Activated T-cell treated with anti-CD3 and anti-CD28 coated beads for 48 hours (primary cell): Measurements from ENCODE around the gene KRT82.

ENCODE experiments used
- DNase-seq: peaks from one replicate; pipeline ENCODE4 v3.0.0-alpha.2; 2020; ENCODE audit warnings: low read depth

The KRT82 gene

DNA sequence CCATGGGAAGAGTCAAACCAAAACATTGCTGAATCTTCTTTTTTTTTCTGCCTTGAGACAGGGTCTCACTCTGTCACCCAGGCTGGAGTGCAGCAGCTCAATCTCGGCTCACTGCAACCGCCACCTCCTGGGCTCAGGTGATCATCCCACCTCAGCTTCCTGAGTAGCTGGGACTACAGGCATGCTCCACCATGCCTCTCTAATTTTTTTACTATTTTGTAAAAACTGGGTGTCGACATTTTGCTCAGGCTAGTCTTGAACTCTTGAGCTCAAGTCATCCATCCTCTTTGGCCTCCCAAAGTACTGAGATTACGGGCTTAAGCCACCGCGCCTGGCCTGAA is 29.5 kb upstream of the KRT82 start:
- no peak for DNase-seq

DNA sequence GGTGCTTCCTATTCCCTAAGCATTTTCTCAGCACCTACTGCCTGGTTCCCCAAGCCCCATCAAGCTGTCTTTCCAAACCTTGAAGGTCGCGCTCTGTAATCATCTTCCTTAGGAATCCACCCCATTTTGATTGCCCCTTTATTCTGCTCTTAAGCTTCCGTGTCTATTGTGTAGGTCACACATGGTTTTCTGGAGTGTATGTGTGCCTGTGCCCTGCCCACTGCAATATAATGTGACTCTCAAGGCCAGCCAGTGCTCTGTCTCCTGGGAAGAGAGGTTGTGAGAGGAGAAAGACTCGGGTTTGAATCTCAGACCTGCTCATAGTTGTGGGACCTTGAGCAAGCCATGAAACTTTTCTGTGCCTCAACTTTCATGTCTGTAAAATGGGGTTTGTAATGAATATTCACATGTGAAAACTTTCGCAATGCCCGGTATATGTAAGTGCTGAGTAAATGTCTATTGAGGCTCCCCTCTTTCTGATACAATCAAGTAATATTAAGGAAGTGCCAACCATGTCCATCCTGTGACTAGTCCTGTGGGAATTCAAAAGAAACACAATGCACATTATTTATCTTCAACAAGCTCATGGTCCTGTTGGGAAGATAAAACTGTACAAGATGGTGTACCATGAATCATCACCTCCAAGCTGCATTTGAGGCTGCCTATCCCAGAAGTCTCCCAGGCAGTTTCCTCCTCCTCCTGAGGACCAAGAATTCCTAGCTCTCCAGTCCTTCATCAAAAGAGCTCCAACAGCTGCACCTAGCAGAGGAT is 28.8 kb upstream of the KRT82 start:
- DNase-seq = no peak

DNA sequence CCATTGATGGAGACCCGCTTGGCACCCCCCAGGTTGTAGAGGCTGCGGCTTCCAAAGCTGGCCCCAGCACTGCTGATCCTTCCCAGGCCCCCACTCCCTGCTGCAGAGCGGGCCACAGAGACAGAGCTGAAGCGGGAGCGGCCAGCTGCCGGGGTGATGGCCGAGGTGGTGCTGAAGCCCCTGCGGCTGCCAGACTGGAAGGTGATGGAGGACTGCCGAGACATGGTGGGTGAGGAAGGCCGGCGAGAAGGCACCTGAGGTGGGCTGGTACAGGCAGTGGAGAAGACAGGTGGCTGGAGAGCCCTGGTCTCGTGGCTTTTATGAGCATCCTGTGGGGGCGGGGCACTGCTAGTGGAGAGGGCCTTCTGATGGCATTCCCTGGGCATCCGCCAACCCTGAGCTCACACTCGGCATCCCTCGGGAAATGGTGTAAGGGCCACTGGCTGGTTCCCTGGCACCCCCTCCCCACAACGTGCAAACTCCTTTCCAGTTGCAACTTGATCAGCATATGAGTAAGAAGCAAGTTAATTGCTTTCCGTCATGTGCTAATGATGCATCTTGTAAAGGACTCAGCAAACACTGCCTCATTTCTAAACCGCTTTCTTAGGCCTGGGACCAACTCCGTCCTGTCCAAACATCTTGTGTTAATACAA is 28.1 kb upstream of the KRT82 start, which contains the start of gene KRT75:
KRT75 (minus strand) TSS at position 291 of the 653 bp plus-strand sequence; CDS start at position 224, 67 bp downstream.
- DNase-seq = no peak

DNA sequence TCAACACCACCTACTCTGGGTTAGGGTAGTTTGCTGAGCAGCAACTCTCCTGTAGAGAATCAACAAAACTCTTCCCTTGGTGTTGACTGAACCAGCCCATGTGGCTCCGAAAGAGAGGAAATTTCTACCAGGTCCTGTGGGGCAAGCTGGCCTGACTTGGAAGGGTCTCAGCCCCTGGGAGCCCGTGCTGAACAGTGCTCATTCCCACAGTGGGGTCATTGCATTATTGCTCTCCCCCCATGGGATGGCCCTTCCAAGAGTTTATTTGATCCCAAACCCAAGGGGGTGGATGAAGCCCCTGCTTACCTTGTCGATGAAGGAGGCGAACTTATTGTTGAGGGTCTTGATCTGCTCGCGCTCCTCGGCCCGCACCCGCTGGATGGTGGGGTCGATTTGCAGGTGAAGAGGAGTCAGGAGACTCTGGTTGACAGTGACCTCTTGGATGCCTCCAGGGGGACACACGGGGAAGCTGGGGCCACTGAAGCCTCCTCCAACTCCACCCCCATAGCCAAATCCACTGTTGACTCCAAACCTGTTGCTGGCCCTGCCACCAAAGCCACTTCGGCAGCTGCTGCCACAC is 27.5 kb upstream of the KRT82 start:
- DNase-seq = no peak

DNA sequence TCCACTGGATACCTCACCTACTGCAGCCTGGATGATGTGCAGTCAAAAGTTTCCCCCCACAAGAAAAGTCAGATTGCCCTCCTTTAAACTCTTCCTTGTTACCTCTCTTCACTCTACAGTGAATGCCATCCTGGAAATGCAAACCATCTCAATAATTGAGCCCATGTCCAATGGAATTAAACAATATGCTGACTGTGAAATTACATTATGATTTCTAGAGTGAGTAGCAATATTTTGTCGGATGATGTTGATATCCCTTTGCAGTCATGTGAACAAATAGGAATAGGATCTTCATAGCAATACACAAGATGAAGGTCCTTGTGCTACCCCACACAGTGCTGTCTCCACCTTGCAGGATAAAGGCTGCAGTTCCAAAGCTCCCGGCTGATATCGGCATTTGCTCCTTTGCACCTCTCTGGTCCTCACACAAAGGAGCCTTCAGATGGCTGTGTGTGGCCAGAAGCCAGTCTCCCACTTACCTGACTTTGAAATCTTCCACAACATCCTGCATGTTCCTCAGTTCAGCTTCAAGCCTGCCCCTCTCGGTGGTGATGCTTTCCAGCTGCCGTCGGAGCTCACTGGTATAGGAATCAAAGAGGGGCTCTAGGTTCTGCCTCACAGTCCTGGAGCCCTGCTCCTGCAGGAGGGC is 26.5 kb upstream of the KRT82 start:
- no peak for DNase-seq

DNA sequence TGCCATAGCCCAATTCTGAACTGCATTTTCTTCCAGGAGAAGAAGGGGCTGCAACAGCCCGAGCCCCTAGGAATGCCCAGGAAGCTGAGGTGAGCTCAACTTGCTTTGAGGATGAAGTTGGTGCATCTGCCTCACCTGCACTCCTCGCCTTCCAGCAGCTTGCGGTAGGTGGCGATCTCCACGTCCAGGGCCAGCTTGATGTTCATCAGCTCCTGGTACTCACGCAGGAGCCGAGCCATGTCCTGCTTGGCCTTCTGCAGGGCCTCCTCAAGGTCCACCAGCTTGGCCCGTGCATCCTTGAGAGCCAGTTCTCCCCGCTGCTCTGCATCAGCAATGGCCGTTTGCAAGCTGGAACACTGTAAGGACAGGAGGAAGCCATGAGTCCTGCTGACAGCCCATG is 22.0 kb upstream of the KRT82 start:
- no peak for DNase-seq

DNA sequence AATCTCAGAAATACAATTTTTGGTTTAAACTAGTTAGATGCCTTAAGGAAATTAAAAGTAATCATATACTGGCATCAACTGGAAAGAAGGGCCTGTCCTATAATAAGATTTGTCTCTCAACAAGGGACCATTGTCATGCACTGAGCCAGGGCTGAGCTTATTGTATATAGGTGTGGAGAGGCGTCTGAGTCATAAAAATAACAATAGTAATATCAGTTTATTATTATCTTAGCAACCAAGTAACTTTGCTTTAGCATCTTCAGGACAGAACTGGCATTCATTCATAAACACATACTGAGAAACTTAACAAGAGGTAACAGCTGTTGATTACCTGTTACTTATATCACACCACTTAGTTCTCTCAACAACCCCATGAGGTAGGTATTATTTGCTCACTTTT is 20.9 kb upstream of the KRT82 start:
- no peak for DNase-seq

DNA sequence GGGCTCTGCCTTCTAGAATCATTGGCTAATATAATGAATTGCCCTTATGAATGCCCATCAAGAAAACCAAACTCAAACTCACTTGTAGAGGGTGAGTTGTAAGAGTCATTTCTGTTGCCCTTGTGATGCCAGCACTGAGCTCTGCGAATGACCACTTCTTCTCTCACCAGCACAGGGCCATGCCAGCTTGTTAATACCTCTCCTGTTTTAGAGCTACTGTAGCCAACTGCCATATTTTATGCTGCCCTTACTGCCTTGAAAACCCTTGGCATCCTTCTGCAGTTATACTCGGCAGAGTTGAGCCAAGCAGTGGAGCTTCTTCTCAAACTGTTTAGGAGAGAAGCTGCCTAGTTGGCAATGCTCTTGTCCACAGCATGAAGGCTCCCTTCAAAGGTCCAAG is 19.9 kb upstream of the KRT82 start:
- DNase-seq = no peak

DNA sequence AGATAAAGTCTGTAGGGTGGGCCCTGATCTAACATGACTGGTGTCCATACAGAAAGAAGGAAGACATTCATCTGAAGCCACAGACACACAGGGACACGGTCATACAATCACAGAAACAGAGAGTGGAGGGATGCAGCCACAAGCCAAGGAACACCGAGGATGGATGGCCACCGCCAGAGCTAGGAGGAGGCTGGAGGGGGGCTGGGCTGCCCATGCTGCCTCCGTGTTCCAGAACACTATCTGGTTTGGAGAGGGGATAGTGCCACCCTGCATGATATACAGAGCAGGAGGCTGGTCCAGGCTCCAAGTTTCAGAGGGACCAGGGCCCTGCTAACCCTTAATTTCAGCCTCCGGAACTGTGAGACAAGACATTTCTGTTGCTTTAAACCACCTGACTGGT is 19.3 kb upstream of the KRT82 start:
- DNase-seq = no peak

DNA sequence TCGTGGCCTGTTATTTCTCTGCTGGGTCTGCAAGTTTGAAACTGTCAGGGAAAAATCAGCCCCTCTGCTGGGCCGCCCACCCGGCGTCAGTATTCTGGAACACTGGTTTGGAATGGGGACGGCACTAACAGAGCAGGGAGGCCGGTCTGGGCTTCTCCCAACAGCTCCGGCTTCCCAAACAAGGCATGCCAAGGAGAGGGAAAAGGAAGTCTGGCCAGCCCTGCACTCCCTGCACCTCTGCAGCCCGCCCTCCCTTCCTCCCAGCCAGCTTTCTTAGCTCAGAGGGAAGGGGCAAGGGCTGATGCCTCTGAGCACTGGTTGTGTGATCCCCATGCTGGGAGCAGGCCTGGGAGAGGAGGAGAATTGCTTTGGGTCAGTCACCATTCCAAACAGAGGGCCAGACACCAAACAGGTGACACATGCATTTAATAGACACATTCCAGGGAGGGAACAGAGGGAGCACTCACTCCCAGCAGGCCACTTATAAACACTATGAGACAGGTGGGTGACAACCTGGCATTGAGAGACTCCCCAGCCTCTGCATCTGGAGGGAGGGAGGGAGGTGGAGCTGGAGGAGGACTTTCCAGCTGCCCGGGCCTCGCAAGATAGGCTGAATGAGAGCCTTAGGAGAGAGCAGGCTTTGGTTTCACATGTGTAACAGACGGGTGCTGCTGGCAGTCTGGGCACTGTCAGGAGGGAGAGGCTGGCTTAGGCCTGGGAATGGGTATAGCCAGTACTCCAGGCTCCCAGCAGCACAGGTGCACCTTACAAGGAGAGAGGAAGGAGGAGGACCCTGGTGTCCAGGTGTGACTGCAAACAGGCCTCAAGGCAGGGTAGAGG is 17.7 kb upstream of the KRT82 start:
- DNase-seq = no peak

DNA sequence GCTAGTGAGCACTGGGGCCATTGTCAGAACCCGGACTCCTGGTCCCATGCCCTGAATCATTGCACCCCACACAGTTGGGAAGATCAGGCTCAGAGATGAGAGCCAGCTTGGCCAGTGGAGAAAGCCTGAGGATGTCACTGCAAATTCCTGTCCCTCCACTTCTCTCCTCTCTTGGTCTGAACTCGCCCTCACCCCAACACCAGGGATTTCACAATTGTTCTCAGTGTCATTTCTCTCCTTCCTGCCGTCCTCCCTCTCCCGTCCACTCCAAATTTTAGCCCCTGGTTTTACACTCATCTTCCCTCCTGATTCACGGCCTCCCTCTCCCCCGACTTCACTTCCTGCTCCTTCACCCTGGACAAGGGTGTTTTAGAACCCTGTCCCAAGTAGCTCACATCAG is 16.9 kb upstream of the KRT82 start:
- no peak for DNase-seq

DNA sequence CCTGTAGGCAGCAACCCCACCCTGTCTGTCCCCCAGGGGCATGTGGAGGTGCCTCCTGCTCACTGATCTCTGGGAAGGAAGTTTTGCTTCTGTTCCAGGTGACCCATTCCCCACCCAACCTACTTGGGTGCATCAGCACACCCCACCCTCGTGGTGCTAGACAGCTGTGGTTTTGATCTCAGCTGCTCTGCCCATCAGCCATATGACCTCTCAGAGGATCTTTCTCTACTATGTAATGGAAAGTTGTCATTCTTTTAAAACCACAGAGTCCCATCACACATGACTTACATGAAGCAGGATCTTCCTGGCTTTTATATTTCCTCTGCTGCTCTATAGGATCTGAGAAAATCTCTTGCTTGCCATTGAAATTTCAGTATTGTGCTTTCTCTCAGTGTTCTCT is 13.5 kb upstream of the KRT82 start:
- no peak for DNase-seq

DNA sequence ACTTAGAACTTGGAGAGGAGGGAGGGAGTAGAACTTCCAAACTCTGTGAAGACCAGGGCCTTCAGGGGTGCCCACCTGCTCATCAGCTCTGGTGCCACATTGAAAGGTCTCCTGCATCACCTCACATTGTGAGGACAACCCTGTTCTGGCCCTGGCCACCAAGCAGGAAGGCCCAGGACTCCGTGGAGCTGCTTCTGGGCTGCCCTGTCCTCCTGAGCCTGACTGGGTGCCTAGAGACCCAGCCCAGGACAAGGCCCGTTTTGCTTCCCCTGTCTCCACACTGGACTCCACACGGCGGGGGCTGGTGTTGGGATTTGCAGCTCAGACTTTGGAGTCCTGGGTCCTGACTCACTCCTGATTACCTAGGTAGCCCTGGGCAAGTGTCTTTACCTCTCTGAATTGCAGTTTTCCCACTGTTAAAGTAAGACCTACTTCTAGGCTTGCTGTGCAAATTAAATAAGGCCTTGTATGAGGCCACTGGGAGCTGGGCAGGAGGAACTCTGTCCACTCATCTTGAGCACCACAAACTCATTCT is 12.5 kb upstream of the KRT82 start:
- no peak for DNase-seq

DNA sequence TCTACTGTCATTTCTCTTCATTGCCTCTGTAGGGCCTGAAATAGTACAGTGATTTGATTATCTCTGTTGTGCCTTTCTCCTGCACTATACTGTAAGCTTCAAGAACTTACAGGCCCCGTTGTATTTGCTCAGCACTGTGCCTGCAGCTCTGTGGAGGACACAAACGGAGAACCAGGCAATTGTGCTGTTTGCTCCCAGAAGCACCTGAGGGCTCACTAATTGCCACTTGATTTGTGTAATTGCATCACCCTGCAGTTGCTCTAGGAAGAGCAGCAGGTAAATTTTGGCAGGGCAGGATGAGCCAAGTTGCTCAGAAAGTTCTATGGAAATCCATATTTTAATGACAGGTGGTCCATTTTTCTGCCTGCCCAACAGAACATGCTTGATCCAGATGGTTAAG is 11.6 kb upstream of the KRT82 start:
- no peak for DNase-seq

DNA sequence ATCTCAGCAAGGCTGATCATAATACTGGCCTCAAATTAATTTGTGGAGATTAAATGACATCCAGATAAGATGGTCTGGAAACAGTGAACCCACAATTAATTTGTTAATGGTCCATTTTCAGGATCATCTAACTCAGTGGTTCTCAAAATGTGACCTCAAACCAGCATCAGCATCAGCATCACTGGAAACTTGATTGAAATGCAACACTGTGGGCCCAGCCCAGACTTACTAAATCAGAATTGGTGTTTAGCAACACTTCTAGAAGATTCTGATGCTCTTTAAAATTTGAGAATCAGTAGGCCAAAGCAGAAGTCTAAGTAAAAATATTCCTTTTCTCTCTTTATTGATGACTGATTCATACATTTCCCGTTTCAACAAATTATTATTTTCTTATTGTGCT is 10.7 kb upstream of the KRT82 start:
- DNase-seq = no peak

DNA sequence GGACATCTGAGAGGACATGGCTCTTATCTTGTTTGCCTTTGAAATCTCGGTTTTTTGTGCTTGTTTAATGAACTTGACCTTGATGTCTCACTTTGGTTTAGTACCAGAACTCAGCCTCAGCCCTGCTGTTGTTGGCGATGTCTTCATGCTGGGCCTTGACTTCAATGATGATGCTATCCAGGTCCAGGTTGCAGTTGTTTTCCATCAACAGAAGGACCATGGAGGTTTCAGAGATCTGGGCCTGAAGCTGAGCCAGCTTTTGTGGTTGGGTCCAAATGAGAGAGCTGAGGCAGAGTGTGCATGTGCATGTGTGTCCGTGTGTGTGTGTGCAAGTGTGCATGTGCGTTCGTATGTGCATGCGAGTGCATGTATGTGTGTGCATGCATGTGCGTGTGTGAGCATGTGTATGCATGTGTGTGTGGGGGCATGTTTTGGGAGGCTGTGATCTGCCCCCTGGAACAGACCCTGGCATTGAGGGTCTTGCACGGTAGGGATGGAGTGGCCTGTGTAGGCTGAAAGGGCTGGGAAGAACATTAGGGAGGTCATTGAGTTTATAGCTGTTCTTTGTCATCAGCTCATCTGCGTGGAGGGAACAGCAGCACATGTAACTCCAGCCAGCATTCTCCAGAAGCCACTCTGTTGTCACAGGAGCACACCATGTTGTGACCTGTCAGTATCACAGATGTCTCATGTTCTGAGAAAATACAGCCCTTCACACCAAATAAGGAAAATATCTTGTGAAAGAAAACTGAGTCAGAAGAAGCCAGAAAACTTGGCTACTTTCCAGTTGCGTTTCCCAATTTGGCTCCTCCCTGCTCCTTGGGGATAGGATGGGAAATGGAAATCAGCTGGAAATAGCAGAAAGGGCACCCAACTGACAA is 10.0 kb upstream of the KRT82 start:
- no peak for DNase-seq

DNA sequence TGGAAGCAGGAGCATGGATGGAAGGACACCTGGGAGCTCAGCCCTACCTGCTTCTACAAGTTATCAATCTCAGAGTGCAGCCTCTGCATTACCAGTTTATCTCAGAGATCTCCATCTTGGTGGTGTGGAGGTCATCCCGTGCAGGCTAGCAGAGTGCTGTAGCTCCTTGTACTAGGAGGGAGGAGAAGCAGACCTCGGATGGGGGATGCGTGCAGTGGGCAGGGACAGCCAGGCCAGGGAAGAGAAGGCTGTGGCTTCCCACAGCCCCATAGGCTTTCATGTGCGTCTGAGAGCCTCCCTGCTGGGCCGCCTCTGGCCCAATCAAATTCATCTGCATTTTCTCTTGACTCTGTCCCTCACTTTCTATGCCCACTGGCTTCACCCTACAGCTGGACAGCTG is 8.8 kb upstream of the KRT82 start:
- no peak for DNase-seq

DNA sequence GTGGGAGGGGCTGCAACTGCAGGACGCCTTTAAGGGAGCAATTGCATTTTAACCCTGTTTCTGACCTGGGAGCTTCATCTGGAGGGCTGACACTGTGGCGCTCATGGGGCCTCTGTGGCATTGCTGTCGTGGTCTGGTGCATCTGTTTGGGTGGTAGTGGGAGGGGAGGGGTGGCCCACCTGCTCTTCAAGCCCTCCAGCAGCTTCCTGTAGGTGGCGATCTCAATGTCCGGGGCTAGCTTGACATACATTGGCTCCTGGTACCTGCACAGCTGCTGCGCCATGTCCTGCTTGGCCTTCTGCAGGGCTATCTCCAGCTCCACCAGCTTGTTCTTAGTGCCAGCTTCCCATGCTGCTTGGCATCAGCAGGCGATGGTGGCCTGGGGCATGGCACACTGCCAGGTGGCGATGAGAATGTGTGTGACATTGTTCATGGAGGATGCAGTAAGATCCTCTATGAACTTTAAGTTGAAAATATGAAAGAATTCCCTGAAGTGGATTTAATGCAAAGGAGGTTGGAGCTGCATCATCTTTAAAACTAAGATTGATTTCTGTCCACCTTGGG is 7.7 kb upstream of the KRT82 start:
- DNase-seq = no peak

DNA sequence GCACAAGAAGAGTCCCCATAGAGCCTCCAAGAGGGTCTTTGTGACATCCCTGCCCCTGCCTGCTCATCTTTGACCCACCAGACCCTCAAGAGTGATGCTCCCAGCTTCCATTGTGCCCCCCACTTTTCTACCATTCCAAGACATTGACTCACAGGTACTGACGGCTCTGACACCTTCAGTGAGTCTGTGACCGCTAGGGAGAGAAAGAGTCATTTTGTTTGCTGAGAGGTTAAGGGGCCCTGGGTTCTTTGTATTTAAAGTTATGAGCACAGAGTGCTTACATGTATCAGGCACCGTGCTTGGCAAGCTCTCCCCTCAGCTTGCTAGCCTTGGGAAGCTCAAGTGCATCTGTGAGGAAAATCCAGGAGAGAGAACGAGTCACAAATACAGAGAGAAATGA is 7.1 kb upstream of the KRT82 start:
- no peak for DNase-seq

DNA sequence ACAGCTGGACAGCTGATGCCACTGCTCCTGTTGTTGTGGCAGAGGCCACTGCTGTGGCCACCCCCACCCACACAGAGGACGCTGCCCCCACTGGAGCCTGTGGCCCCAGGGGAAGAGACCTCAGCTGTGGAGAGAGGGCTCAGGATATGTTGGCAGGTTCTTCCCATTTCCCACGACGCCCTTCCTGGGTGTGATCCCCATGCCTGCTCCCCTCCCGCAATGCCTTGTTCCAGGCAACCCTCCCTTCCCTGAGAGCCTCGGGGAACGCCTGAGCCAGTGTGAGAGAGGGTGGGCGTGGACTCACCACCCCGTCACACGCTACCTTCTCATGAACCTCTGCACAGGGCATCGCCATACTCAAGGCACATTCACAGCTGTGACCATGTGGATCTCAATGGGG is 5.7 kb upstream of the KRT82 start:
- no peak for DNase-seq
